Measurements from ENCODE around the gene JCAD. TPM values are rescaled to one million over a fixed set of nuclear protein-coding genes. Genes with fewer than 3 reads are reported as not detected.
"Not testable (repeated sequence)": the region's sequence is repeated elsewhere in the genome, so short reads cannot be mapped to it uniquely, and the experiment has no call there.

Gene JCAD
- total and polyA plus RNA-seq, 7 donors = 0.46 to 141 (median 99.7) TPM

DNA sequence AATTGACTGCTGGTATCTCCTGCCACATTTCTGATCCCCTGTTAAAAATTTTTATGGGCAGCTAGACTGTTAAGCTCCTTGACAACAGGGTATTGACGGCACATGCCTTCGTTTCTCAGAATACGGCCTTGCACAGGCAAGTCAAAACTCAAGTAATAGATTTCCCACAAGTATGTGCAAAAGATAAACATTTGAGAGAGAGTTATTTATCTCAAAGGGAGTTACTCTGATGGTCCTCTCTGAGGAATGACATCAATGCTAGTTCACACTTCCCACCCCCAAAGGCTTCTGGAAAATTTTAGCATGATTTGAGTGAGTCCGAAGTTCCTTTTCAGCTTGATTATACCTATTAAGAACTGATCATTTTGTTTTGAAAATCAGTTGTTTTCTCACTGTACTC, 71.9 kb downstream of the JCAD start:
- DNase-seq = no peak
- H3K4me1 ChIP-seq = peaks cover 0 to 7% (median 0%) of the 10 kb centered on the region in 4 donors
- peak overlapping the region in 1 of 4 donors; percentile 55 for H3K27ac ChIP-seq
- 61 to 69% methylated on average over 4 of the region's 4 CpGs for WGBS, 2 donors
- H3K9me3 ChIP-seq = peaks cover 0 to 8% (median 0%) of the 10 kb centered on the region in 4 donors
- intact Hi-C loops (cut with DNase I) = no loop called here
- no peaks in the 10 kb centered on the region for H3K27me3 ChIP-seq
- TF ChIP-seq CTCF (IDR thresholded peaks at IDR 0.05) (no peak), POLR2A (IDR thresholded peaks at IDR 0.05) (no peak), EP300 (IDR thresholded peaks at IDR 0.05) (no peak), POLR2AphosphoS5 (IDR thresholded peaks at IDR 0.05) (no peak)
- no peaks in the 10 kb centered on the region for H3K36me3 ChIP-seq
- H3K4me3 ChIP-seq = no peak overlapping the region

GRCh38 chr10:29982997-29983648, 76.3 kb downstream of the JCAD start:
- TF ChIP-seq POLR2AphosphoS5 (IDR thresholded peaks at IDR 0.05) = no peak
- TF ChIP-seq POLR2A (IDR thresholded peaks at IDR 0.05) = no peak
- no peak for TF ChIP-seq CTCF (IDR thresholded peaks at IDR 0.05)
- no peak for TF ChIP-seq EP300 (IDR thresholded peaks at IDR 0.05)
- H3K27me3 ChIP-seq = no peaks in the 10 kb centered on the region
- no peaks in the 10 kb centered on the region for H3K36me3 ChIP-seq
- H3K4me3 ChIP-seq = no peak overlapping the region
- H3K27ac ChIP-seq = no peak overlapping the region
- DNase-seq = no peak
- H3K4me1 ChIP-seq = peaks cover 0 to 7% (median 0%) of the 10 kb centered on the region in 4 donors
- intact Hi-C loops (cut with DNase I) = no loop called here
- 89 to 95% methylated on average over 2 of the region's 2 CpGs for WGBS, 2 donors
- peaks cover 0 to 8% (median 0%) of the 10 kb centered on the region in 4 donors for H3K9me3 ChIP-seq

DNA sequence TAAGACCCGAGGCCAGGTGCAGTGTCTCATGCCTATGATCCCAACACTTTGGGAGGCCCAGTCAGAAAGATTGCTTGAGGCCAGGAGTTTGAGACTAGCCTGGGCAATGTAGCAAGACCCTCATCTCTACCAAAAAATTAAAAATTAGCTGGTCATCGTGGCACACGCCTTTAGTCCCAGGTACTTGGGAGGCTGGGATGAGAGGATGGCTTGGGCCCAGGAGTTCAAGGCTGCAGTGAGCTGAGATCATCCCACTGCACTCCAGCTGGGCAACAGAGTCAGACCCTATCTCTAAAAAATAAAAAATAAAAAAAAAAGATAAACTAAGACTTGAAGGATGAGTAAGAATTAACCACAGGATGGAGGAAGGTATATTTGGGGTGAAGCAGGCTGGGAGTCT, 77.9 kb downstream of the JCAD start:
- H3K27ac ChIP-seq = no peak overlapping the region
- peaks cover 0 to 9% (median 6%) of the 10 kb centered on the region in 4 donors for H3K4me1 ChIP-seq
- intact Hi-C loops (cut with DNase I) = no loop called here
- H3K9me3 ChIP-seq = peaks cover 0 to 8% (median 0%) of the 10 kb centered on the region in 4 donors
- TF ChIP-seq POLR2AphosphoS5 (IDR thresholded peaks at IDR 0.05) = no peak
- TF ChIP-seq EP300 (IDR thresholded peaks at IDR 0.05) = no peak
- no peak for TF ChIP-seq CTCF (IDR thresholded peaks at IDR 0.05)
- TF ChIP-seq POLR2A (IDR thresholded peaks at IDR 0.05) = no peak
- no peak overlapping the region for H3K4me3 ChIP-seq
- H3K27me3 ChIP-seq = no peaks in the 10 kb centered on the region
- no peak for DNase-seq
- H3K36me3 ChIP-seq = no peaks in the 10 kb centered on the region
- WGBS, 2 donors = 80 to 92% methylated on average over 3 of the region's 3 CpGs

DNA sequence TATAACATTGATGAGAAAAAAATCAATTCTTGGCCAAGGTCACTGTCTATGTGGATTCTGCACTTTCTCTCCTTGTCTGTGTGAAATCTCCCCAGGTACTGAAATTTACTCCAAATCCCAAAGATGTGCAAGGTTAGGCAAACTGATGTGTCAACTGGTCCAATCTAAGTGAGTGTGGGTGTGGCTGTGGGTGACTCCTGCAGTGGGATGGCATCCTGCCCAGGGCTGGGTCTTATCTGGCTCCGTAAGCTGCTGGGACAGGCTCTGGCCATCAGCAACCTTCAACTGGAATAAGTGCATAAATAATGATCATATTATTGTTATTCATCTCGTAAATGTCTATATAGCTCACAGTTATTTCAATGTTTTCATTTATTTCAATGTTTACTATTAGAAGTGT, 79.3 kb downstream of the JCAD start:
- Histone ChIP-seq H3K4me3 (no peak overlapping the region), H3K36me3 (no peaks in the 10 kb centered on the region), H3K4me1 (peaks cover 0 to 9% (median 6%) of the 10 kb centered on the region in 4 donors), H3K9me3 (peaks cover 0 to 8% (median 0%) of the 10 kb centered on the region in 4 donors), H3K27me3 (no peaks in the 10 kb centered on the region), H3K27ac (peak overlapping the region in 1 of 4 donors; percentile 71)
- WGBS, 2 donors = 61 to 80% methylated on average over 2 of the region's 2 CpGs
- TF ChIP-seq CTCF (IDR thresholded peaks at IDR 0.05) (no peak), POLR2A (IDR thresholded peaks at IDR 0.05) (no peak), POLR2AphosphoS5 (IDR thresholded peaks at IDR 0.05) (no peak), EP300 (IDR thresholded peaks at IDR 0.05) (no peak)
- intact Hi-C loops (cut with DNase I) = no loop called here
- DNase-seq = no peak

DNA sequence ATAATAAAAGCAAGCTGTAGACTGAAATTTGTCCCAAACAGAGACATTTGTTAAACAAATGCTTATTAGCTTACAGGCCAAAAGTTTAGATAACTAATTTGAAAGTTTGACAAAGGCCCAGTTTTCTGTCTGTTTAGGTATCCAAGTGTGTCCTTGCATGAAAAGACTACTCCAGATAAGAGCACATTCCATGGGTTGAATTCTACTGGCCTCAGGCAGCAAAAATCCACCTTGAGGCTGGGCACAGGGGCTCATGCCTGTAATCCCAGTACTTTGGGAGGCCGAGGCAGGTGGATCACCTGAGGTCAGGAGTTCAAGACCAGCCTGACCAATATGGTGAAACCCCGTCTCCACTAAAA, 80.0 kb downstream of the JCAD start:
- H3K27ac ChIP-seq = peak overlapping the region in 1 of 4 donors; percentile 71
- DNase-seq; intact Hi-C loops (cut with DNase I); H3K27me3 ChIP-seq; H3K4me1 ChIP-seq; H3K36me3 ChIP-seq; H3K9me3 ChIP-seq; H3K4me3 ChIP-seq: not testable (repeated sequence)
- 71 to 93% methylated on average over 2 of the region's 2 CpGs for WGBS, 2 donors

All from sigmoid colon (tissue), 7 donors.